NB4 (cell line): ENCODE results near the gene MPV17.

ENCODE experiments used
- DNase-seq: peaks from one replicate; pipeline ENCODE4 v3.0.0; 2010; ENCODE audit warnings: low read depth
- H3K4me3 ChIP-seq: one replicate; pipeline ENCODE4 v1.5.1; 2011; ENCODE audit warnings: mild to moderate bottlenecking, low read depth, low read length, moderate library complexity
- MYC ChIP-seq: IDR thresholded peaks from 2 replicates; pipeline ENCODE4 v1.6.1; 2011; ENCODE audit warnings: low read depth, low read length
- POLR2A ChIP-seq: IDR thresholded peaks from 2 replicates; pipeline ENCODE4 v1.6.1; 2011; ENCODE audit warnings: mild to moderate bottlenecking; ENCODE audit not compliant: insufficient read length; ENCODE audit errors: extremely low read depth
- TF ChIP-seq, protein P1 (sequence below): IDR thresholded peaks from one replicate; pipeline ENCODE4 v1.5.1; 2012; ENCODE audit warnings: low read depth, low read length
- TF ChIP-seq, protein P2 (sequence below): IDR thresholded peaks from 2 replicates; pipeline ENCODE4 v1.6.1; 2011; ENCODE audit warnings: low read depth, low read length

MPV17 gene

DNA sequence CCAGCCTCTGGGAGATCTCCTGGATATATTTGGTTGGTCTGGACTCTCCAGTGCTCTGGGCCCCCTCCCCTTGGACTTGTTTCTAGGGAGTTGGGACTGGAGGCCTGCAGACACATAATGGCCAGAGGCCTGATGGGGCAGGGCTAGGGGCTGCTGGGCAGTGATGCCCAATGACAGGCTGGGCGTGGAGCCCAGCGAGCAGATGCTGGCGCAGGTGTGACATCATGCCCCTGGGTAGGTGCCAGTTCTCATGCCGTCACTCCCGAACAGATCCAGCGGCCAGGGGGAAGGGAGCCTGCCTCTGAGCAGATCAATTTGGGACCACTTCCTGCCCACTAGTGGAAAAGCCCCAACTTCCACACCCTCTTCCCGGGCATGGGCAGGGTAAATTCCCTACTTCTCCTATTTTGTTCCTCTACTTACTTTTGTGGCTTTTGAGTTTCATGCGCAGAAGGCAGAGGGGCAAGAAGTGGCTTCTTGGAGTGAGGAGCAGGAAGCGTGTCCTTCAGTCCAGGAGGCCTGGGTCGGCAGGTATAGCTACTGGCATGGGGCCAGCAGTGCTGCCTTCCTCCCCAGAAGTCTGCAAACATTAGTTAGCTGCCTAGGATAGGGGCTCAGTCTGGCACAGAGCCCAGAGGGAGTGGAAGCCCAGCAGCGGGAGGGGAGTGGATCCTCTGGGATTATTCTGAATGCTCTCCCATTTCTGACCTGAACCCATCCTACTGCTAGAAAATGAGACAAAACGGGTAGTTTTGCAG, 6.1 kb downstream of the MPV17 start:
- TF ChIP-seq MYC: no peak
- TF ChIP-seq, protein P1, sequence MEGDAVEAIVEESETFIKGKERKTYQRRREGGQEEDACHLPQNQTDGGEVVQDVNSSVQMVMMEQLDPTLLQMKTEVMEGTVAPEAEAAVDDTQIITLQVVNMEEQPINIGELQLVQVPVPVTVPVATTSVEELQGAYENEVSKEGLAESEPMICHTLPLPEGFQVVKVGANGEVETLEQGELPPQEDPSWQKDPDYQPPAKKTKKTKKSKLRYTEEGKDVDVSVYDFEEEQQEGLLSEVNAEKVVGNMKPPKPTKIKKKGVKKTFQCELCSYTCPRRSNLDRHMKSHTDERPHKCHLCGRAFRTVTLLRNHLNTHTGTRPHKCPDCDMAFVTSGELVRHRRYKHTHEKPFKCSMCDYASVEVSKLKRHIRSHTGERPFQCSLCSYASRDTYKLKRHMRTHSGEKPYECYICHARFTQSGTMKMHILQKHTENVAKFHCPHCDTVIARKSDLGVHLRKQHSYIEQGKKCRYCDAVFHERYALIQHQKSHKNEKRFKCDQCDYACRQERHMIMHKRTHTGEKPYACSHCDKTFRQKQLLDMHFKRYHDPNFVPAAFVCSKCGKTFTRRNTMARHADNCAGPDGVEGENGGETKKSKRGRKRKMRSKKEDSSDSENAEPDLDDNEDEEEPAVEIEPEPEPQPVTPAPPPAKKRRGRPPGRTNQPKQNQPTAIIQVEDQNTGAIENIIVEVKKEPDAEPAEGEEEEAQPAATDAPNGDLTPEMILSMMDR: no peak
- TF ChIP-seq, protein P2, sequence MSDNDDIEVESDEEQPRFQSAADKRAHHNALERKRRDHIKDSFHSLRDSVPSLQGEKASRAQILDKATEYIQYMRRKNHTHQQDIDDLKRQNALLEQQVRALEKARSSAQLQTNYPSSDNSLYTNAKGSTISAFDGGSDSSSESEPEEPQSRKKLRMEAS: no peak
- no peak for TF ChIP-seq POLR2A
- DNase-seq: no peak

DNA sequence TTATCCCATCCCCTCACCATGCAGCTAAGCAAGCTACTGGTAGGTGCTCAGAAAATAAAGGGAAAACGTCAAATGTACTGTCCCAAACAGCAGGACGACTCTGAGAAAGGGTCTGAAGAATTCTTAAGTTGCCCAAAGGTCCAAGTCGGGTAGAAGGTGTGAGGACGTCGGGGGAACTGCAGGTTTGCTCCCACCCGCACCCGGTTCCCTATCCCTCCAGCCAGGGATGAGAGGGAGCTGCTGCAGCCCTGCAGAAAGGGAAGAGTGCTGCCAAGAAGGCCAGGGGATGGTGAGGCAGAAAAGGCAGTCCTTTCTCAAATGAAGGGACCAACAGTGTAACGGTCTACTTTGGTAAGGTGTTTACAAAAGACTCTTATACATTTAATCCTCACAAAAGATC, 7.8 kb downstream of the MPV17 start:
- TF ChIP-seq POLR2A: no peak
- TF ChIP-seq, protein P1: no peak
- no peak for TF ChIP-seq MYC
- TF ChIP-seq, protein P2: no peak
- DNase-seq: no peak
- no peak overlapping the region for H3K4me3 ChIP-seq

More for the DNA sequence above, 6.1 kb downstream of the MPV17 start:
- H3K4me3 ChIP-seq: no peak overlapping the region

DNA sequence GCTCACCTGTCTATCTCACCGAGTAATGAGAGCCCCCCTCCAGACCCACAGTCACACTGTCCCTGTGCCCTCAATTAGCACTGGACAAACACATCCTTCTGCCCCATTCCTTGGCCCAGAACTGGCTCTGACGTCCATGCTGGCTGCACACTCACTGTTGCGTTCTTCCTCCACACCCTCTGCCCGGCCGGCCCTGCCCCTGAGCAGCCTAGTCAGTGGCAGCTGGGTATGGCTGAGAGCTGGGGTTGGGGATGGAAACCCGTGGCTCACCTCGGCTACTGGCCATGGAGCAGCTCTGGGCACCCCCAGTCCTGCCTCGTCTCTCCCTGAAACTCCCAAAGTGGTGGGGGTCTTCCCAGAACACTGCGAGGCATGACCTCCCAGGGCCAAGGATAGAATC, 8.2 kb downstream of the MPV17 start:
- no peak for TF ChIP-seq POLR2A
- no peak for TF ChIP-seq MYC
- TF ChIP-seq, protein P1: no peak
- TF ChIP-seq, protein P2: no peak
- H3K4me3 ChIP-seq: no peak overlapping the region
- DNase-seq: no peak

DNA sequence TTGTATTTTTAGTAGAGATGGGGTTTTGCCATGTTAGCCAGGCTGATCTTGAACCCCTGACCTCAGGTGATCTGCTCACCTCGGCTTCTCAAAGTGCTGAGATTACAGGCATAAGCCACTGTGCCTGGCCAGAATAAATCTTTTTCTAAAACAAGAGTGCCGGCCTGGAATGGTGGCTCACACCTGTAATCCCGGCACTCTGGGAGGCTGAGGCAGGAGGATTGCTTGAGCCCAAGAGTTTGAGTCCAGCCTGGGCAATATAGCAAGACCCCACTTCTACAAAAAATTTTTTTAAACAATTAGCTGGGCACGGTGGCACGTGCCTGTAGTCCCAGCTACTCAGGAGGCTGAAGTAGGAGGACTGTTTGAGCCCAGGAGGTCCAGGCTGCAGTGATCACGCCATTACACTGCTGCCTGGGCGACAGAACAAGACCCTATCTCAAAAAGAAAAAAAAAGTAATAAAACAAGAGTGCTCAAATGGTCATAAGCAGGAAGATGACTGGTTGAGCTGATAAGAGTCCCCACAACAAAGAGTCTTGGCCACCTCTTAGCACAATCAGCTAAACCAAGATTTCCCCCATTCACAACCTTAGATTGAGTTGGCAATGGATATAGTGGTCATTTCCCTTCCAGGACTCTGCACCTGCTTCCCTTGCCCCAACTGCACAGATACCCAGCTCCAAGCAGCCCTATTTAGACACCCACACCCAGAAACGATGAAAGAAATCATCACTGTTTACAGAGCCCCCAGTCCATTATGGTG, 8.8 kb downstream of the MPV17 start:
- no peak for DNase-seq
- H3K4me3 ChIP-seq: no peak overlapping the region
- no peak for TF ChIP-seq POLR2A

DNA sequence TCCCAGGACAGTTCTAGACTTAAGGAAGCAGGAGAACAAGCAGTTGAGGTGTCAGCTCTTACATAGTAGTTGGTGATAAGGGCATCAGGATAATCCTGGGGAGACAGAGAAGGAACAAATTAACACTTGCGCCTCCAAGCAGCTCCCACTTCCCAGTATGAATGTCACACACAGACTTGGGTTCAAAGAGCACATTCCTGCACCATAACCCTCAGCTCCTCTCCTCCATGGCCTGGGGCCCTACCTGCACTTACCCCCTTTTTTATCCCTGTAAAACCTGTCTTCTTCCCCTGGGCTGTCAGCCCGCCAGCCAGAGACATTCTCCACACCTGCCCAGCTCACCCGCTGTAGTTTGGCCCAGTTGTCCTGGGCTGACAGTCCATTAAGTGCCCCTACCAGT, 10.7 kb downstream of the MPV17 start:
- H3K4me3 ChIP-seq: no peak overlapping the region
- TF ChIP-seq POLR2A (no peak), MYC (no peak)
- TF ChIP-seq, protein P2: no peak
- TF ChIP-seq, protein P1: no peak
- DNase-seq: no peak

DNA sequence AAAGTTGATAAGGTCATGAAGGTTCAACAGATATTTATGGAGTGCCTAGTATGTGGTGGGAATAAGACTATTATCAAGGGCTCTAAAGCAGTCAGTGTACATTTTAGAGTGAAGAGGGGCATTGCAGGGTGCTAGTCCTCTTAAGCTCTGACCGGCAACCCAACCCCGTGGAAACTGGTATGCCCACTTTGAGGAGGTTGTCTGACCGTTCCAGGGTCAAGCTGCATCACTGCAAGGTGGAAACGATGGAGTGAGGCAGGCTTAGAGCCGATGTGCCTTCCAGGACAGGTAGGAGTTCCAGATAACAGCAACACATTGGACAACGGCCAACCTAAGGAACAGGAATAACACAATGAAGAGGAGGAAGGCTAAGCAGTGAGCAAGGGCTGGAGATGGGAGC, 13.2 kb downstream of the MPV17 start:
- no peak for DNase-seq
- TF ChIP-seq, protein P1: no peak
- TF ChIP-seq MYC (no peak), POLR2A (no peak)
- TF ChIP-seq, protein P2: no peak
- no peak overlapping the region for H3K4me3 ChIP-seq
